IMR-90 (cell line): Measurements from ENCODE around the gene ABCA3. TPM values are rescaled to one million over a fixed set of nuclear protein-coding genes. Genes with fewer than 3 reads are reported as not detected.

ENCODE experiments used
- ATAC-seq: fragments of 200-7000 bp; cut with Tn5 transposase; 2 replicates; pipeline ENCODE4 v1.9.1; 2020; ENCODE audit warnings: low read depth, mild to moderate bottlenecking, moderate library complexity
- BruUV-seq: library from RNA; stranded (reverse); fragments of 400-500 nt; replicated peaks from 2 replicates; lab custom pipeline; 2021; lab: Mats Ljungman, UMichigan
- CTCF ChIA-PET: fragments of 300-600 bp; formaldehyde crosslinking; extraction: SDS; loops from one replicate; lab custom pipeline; 2021; ENCODE audit warnings: antibody characterized with exemption; lab: Yijun Ruan, JAX
- POLR2A ChIA-PET: fragments of 300-600 bp; sonication (Branson Sonifier 250); formaldehyde crosslinking; loops from one replicate; lab custom pipeline; 2022; ENCODE audit warnings: antibody characterized with exemption; ENCODE audit not compliant: unreplicated experiment; lab: Charles Lee
- DNase-seq: peaks from one replicate; pipeline ENCODE4 v3.0.0; 2013
- H2AFZ ChIP-seq: replicated peaks from 2 replicates; pipeline ENCODE3; 2013; ENCODE audit warnings: low read length, mild to moderate bottlenecking; ENCODE audit not compliant: poor library complexity
- H2AK5ac ChIP-seq: 2 replicates; pipeline ENCODE4 v1.6.1; 2013; ENCODE audit warnings: low read depth, low read length, inconsistent platforms
- H2AK9ac ChIP-seq: replicated peaks from 2 replicates; pipeline ENCODE3; 2013; ENCODE audit warnings: mild to moderate bottlenecking, low read depth, low read length, moderate library complexity; ENCODE audit not compliant: poor library complexity
- H2BK120ac ChIP-seq: 2 replicates; pipeline ENCODE4 v1.6.1; 2013; ENCODE audit warnings: low read depth, low read length, inconsistent platforms
- H2BK15ac ChIP-seq: 3 replicates; pipeline ENCODE4 v1.6.1; 2013; ENCODE audit warnings: low read depth, low read length, inconsistent platforms
- H2BK20ac ChIP-seq: 2 replicates; pipeline ENCODE4 v1.6.1; 2013; ENCODE audit warnings: low read depth, mild to moderate bottlenecking, inconsistent platforms, low read length, moderate library complexity
- H2BK5ac ChIP-seq: 2 replicates; pipeline ENCODE4 v1.6.1; 2013; ENCODE audit warnings: mild to moderate bottlenecking, low read depth, low read length, inconsistent platforms; ENCODE audit not compliant: poor library complexity, severe bottlenecking
- H3K14ac ChIP-seq: replicated peaks from 2 replicates; pipeline ENCODE4 v1.6.1; 2013; ENCODE audit warnings: low read depth, low read length, inconsistent platforms
- H3K18ac ChIP-seq: 2 replicates; pipeline ENCODE4 v1.6.1; 2013; ENCODE audit warnings: low read depth, low read length, control low read depth
- H3K23ac ChIP-seq: 2 replicates; pipeline ENCODE4 v1.6.1; 2013; ENCODE audit warnings: low read depth, low read length, inconsistent platforms
- H3K27ac ChIP-seq: 2 replicates; pipeline ENCODE4 v1.5.1; 2013; ENCODE audit warnings: mild to moderate bottlenecking, control low read depth, low read length; ENCODE audit not compliant: insufficient read depth
- H3K27me3 ChIP-seq: 2 replicates; pipeline ENCODE4 v1.6.1; 2013; ENCODE audit warnings: low read length; ENCODE audit not compliant: control insufficient read depth, insufficient read depth
- H3K36me3 ChIP-seq: 2 replicates; pipeline ENCODE4 v1.6.1; 2013; ENCODE audit warnings: low read length, mixed read lengths; ENCODE audit not compliant: control insufficient read depth, insufficient read depth
- H3K4ac ChIP-seq: 2 replicates; pipeline ENCODE4 v1.6.1; 2013; ENCODE audit warnings: low read depth, low read length, inconsistent platforms
- H3K4me1 ChIP-seq: 2 replicates; pipeline ENCODE4 v1.6.1; 2013; ENCODE audit warnings: low read length, mixed read lengths; ENCODE audit not compliant: control insufficient read depth, insufficient read depth
- H3K4me2 ChIP-seq: 2 replicates; pipeline ENCODE4 v1.6.1; 2013; ENCODE audit warnings: low read depth, mild to moderate bottlenecking, control low read depth, low read length, moderate library complexity
- H3K4me3 ChIP-seq: 2 replicates; pipeline ENCODE4 v1.5.1; 2013; ENCODE audit warnings: low read depth, mild to moderate bottlenecking, control low read depth, low read length, moderate library complexity; ENCODE audit not compliant: insufficient read depth
- H3K56ac ChIP-seq: 2 replicates; pipeline ENCODE4 v1.6.1; 2013; ENCODE audit warnings: low read length, inconsistent platforms; ENCODE audit not compliant: insufficient read depth; ENCODE audit errors: extremely low read depth
- H3K79me1 ChIP-seq, 2 experiments: 2 replicates each; pipeline ENCODE4 v1.6.1; 2013; ENCODE audit warnings: low read length in 2 of 2, inconsistent platforms in 1 of 2, low read depth in 1 of 2
- H3K9ac ChIP-seq: 2 replicates; pipeline ENCODE4 v1.6.1; 2013; ENCODE audit warnings: low read depth, low read length, control low read depth
- H3K9me1 ChIP-seq: 2 replicates; pipeline ENCODE4 v1.6.1; 2013; ENCODE audit warnings: low read length, inconsistent platforms; ENCODE audit not compliant: insufficient read depth
- H3K9me3 ChIP-seq: 2 replicates; pipeline ENCODE4 v1.6.1; 2013; ENCODE audit warnings: low read length; ENCODE audit not compliant: control insufficient read depth, insufficient read depth
- H4K20me1 ChIP-seq: 2 replicates; pipeline ENCODE4 v1.6.1; 2013; ENCODE audit warnings: low read length, inconsistent platforms; ENCODE audit not compliant: insufficient read depth
- H4K5ac ChIP-seq: 2 replicates; pipeline ENCODE4 v1.6.1; 2013; ENCODE audit warnings: mild to moderate bottlenecking, low read depth, low read length, control low read depth
- H4K8ac ChIP-seq, 2 experiments: 2 replicates each; pipeline ENCODE4 v1.6.1; 2013; ENCODE audit warnings: low read depth in 2 of 2, low read length in 2 of 2, control low read depth in 1 of 2, inconsistent platforms in 1 of 2
- H4K91ac ChIP-seq: 2 replicates; pipeline ENCODE4 v1.6.1; 2013; ENCODE audit warnings: low read depth, low read length, inconsistent platforms; ENCODE audit not compliant: insufficient read depth
- BHLHE40 ChIP-seq: fragments of 150-350 bp; IDR thresholded peaks from 2 replicates; pipeline ENCODE4 v1.6.1; 2016; ENCODE audit warnings: mild to moderate bottlenecking, low read depth, low read length
- CEBPB ChIP-seq: IDR thresholded peaks from 2 replicates; pipeline ENCODE4 v1.6.1; 2012; ENCODE audit warnings: low read depth, low read length, improper control_type of control experiment
- CHD1 ChIP-seq: IDR thresholded peaks from 2 replicates; pipeline ENCODE4 v1.6.1; 2012; ENCODE audit warnings: low read depth, low read length, improper control_type of control experiment
- ELK1 ChIP-seq: fragments of 150-350 bp; IDR thresholded peaks from 2 replicates; pipeline ENCODE4 v1.6.1; 2016; ENCODE audit warnings: low read depth, mild to moderate bottlenecking, low read length, moderate library complexity, borderline replicate concordance
- FOS ChIP-seq: fragments of 150-350 bp; IDR thresholded peaks from 2 replicates; pipeline ENCODE4 v1.6.1; 2016; ENCODE audit warnings: low read depth, low read length
- MAFK ChIP-seq: IDR thresholded peaks from 2 replicates; pipeline ENCODE4 v1.6.1; 2012; ENCODE audit warnings: low read depth, low read length, improper control_type of control experiment
- MAZ ChIP-seq: IDR thresholded peaks from 2 replicates; pipeline ENCODE4 v1.6.1; 2012; ENCODE audit warnings: low read depth, mild to moderate bottlenecking, low read length, improper control_type of control experiment, moderate library complexity, borderline replicate concordance
- MXI1 ChIP-seq: IDR thresholded peaks from 2 replicates; pipeline ENCODE4 v1.6.1; 2012; ENCODE audit warnings: low read depth, mild to moderate bottlenecking, low read length, moderate library complexity, borderline replicate concordance
- NFE2L2 ChIP-seq: fragments of 150-350 bp; IDR thresholded peaks from 2 replicates; pipeline ENCODE4 v1.6.1; 2016; ENCODE audit warnings: low read depth, mild to moderate bottlenecking, low read length
- POLR2A ChIP-seq: IDR thresholded peaks from 2 replicates; pipeline ENCODE4 v1.6.1; 2012; ENCODE audit warnings: mild to moderate bottlenecking, low read depth, low read length
- RAD21 ChIP-seq: IDR thresholded peaks from 2 replicates; pipeline ENCODE4 v1.6.1; 2012; ENCODE audit warnings: low read length, improper control_type of control experiment
- RCOR1 ChIP-seq: IDR thresholded peaks from 2 replicates; pipeline ENCODE4 v1.6.1; 2012; ENCODE audit warnings: mild to moderate bottlenecking, low read length, improper control_type of control experiment; ENCODE audit not compliant: insufficient replicate concordance
- RFX5 ChIP-seq: IDR thresholded peaks from 2 replicates; pipeline ENCODE4 v1.8.0; 2012; ENCODE audit warnings: low read depth, mild to moderate bottlenecking, low read length, moderate library complexity
- SMC3 ChIP-seq: fragments of 150-350 bp; IDR thresholded peaks from 2 replicates; pipeline ENCODE4 v1.6.1; 2016; ENCODE audit warnings: low read depth, mild to moderate bottlenecking, antibody characterized with exemption, low read length, moderate library complexity
- WGBS, 2 experiments: methylation state at CpG; one replicate each; pipeline versions ENCODE4 v1.1.5 to v1.1.7; 2013; ENCODE audit warnings: missing lambda C conversion rate in 2 of 2; ENCODE audit not compliant: insufficient read length in 1 of 2; ENCODE audit errors: extremely low coverage in 2 of 2; 5-methylcytosine and 5-hydroxymethylcytosine counted together
- dilution Hi-C: fragments of 300-500 bp; cut with HindIII; formaldehyde crosslinking; loops from one replicate; pipeline ENCODE4 v1.14.3; 2018; ENCODE audit warnings: low sequenced_read_pairs; ENCODE audit not compliant: unreplicated experiment
- in situ Hi-C: fragments of 300-500 bp; cut with MboI; formaldehyde crosslinking; loops from 3 replicates; pipeline ENCODE4 v1.14.3; 2019; ENCODE audit warnings: low sequenced_read_pairs, inconsistent platforms, mixed read lengths
- intact Hi-C: fragments of 100-400 bp; cut with micrococcal nuclease; formaldehyde crosslinking; loops from 2 replicates; pipeline ENCODE4 v1.10.0; 2022
- polyA plus RNA-seq, 3 experiments: library from polyadenylated mRNA; depleted of rRNA; stranded (reverse); fragments of >200 nt; gene quantifications; 2 replicates each; pipeline ENCODE4 v1.2.3, GENCODE V29; 2012; ENCODE audit warnings: low replicate concordance in 1 of 3
- total RNA-seq: library from RNA; depleted of rRNA; stranded (reverse); fragments of >200 nt; gene quantifications from 2 replicates; pipeline ENCODE4 v1.2.3, GENCODE V29; 2012
- TF ChIP-seq, protein P1 (sequence below): conservative IDR thresholded peaks from 2 replicates; pipeline ENCODE4 v1.5.1; 2012; ENCODE audit warnings: mild to moderate bottlenecking, low read depth, low read length, improper control_type of control experiment
- TF ChIP-seq, protein P2 (sequence below): fragments of 150-350 bp; IDR thresholded peaks from 2 replicates; pipeline ENCODE4 v1.6.1; 2017; ENCODE audit warnings: mild to moderate bottlenecking, antibody characterized with exemption, low read length, low read depth

ABCA3 gene
- total and polyA plus RNA-seq, 2 of the 4 experiments (the other 2 are of a cell fraction), result 0.18 to 0.22 TPM

DNA sequence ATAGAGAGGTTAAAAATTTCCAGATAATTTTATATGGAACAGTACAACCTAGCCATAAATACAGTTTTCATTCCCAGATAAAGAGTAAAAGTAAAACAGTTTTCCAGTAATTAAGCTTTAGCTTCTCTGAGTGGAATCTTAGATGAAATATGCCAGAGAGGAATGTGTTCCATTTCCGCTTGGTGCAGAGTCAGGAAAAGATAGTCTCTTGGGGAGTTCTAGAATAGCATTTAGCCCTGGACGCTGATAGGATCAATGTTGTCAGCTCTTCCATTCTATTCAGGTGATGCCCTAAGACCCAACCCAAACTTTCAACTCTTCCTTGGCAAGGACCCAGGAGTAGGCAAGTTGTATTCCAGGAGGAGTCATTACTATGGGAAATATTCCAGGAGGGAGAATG is 30.9 kb upstream of the ABCA3 start:
- H3K4me1 ChIP-seq, result peaks cover 3% of the 10 kb centered on the region; the same call in 1 of the 2 replicates
- no peak overlapping the region for H4K5ac ChIP-seq
- no peak overlapping the region for H3K9ac ChIP-seq
- no peak overlapping the region for H2BK5ac ChIP-seq
- ChIA-PET CTCF (no interaction called here), POLR2A (no interaction called here)
- no peak overlapping the region for H2BK120ac ChIP-seq
- H3K4me3 ChIP-seq, result no peak overlapping the region
- H2AK5ac ChIP-seq, result no peak overlapping the region
- no peak for ATAC-seq
- in situ Hi-C loops, result no loop called here
- no CpG with 5 or more reads among the region's 2 CpGs for WGBS, 2 experiments
- no peak overlapping the region for H3K4ac ChIP-seq
- no peak overlapping the region for H3K14ac ChIP-seq
- no peak overlapping the region for H2BK20ac ChIP-seq
- no peaks in the 10 kb centered on the region for H3K9me1 ChIP-seq
- H3K79me1 ChIP-seq, result no peaks in the 10 kb centered on the region
- no peak overlapping the region for H3K18ac ChIP-seq
- no peak overlapping the region for H3K56ac ChIP-seq
- dilution Hi-C loops, result no loop called here
- no TSS peak for BruUV-seq
- intact Hi-C loops, result no loop called here
- no peak overlapping the region for H4K8ac ChIP-seq
- H2AK9ac ChIP-seq, result no peak overlapping the region
- no peak overlapping the region for H2BK15ac ChIP-seq
- peaks cover 36% of the 10 kb centered on the region for H3K27me3 ChIP-seq
- no peaks in the 10 kb centered on the region for H4K20me1 ChIP-seq
- H3K4me2 ChIP-seq, result no peak overlapping the region
- H3K36me3 ChIP-seq, result no peaks in the 10 kb centered on the region
- no peak overlapping the region for H3K23ac ChIP-seq
- no peak overlapping the region for H2AFZ ChIP-seq
- no peak overlapping the region for H4K91ac ChIP-seq
- H3K27ac ChIP-seq, result no peak overlapping the region
- DNase-seq, result no peak
- TF ChIP-seq RAD21 (no peak), MXI1 (no peak), SMC3 (no peak), RCOR1 (no peak), MAZ (no peak), MAFK (no peak), CEBPB (no peak), NFE2L2 (no peak), RFX5 (no peak), ELK1 (no peak), POLR2A (no peak), CHD1 (no peak), BHLHE40 (no peak), FOS (no peak)
- TF ChIP-seq, protein P1, sequence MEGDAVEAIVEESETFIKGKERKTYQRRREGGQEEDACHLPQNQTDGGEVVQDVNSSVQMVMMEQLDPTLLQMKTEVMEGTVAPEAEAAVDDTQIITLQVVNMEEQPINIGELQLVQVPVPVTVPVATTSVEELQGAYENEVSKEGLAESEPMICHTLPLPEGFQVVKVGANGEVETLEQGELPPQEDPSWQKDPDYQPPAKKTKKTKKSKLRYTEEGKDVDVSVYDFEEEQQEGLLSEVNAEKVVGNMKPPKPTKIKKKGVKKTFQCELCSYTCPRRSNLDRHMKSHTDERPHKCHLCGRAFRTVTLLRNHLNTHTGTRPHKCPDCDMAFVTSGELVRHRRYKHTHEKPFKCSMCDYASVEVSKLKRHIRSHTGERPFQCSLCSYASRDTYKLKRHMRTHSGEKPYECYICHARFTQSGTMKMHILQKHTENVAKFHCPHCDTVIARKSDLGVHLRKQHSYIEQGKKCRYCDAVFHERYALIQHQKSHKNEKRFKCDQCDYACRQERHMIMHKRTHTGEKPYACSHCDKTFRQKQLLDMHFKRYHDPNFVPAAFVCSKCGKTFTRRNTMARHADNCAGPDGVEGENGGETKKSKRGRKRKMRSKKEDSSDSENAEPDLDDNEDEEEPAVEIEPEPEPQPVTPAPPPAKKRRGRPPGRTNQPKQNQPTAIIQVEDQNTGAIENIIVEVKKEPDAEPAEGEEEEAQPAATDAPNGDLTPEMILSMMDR, result no peak
- TF ChIP-seq, protein P2, sequence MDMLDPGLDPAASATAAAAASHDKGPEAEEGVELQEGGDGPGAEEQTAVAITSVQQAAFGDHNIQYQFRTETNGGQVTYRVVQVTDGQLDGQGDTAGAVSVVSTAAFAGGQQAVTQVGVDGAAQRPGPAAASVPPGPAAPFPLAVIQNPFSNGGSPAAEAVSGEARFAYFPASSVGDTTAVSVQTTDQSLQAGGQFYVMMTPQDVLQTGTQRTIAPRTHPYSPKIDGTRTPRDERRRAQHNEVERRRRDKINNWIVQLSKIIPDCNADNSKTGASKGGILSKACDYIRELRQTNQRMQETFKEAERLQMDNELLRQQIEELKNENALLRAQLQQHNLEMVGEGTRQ, result no peak
- H3K9me3 ChIP-seq, result no peaks in the 10 kb centered on the region
